Head of caudate nucleus (tissue), 42 donors: ENCODE data around the gene CABLES2.

Experiments
- DNase-seq, 42 donors: peaks; one replicate each; pipeline versions ENCODE4 v3.0.0 to v3.0.0-alpha.2; 2020 to 2021; ENCODE audit warnings: mixed read lengths in 7 of 42
- intact Hi-C: fragments of 100-400 bp; cut with DNase I; formaldehyde crosslinking; loops from one replicate; pipeline ENCODE4 v1.15.0; 2022

The CABLES2 gene

DNA sequence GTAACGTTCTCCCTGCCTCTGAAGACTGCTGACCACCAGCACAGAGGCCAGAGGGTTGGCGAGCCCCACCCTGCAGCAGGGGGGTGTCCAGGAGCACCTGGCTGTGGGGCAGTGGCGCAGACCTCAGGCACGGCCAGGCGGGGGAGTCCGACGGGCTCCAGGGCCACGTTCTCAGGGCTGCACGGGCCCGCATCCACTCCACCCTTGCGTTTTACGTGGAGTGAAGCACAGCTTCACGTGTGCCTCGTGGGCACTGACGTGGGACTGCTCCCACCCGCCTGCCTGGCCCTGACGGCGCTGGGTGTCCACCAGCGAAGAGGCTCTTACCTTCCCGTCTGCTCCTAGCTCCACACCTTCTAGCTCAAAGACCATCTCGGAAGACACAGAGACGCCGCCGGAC, 13.3 kb downstream of the CABLES2 start:
- no peak for DNase-seq
- intact Hi-C loops = no loop called here

DNA sequence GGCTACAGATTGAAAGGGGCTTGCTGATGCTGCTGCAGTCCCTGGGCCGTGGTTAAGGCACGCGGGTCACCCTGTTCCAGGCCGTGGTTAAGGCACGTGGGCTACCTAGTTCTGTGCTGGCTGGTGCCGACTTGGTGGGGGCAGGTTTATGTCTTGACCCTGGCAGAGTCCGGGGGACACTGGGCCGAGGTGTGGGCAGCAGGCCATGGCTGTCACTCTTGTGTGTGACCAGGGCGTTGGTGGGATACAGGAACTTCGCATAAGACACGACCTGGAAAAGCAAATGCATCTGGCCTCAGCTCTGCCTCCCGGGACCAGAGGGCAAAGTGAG, 13.8 kb downstream of the CABLES2 start:
- intact Hi-C loops = no loop called here
- no peak for DNase-seq

DNA sequence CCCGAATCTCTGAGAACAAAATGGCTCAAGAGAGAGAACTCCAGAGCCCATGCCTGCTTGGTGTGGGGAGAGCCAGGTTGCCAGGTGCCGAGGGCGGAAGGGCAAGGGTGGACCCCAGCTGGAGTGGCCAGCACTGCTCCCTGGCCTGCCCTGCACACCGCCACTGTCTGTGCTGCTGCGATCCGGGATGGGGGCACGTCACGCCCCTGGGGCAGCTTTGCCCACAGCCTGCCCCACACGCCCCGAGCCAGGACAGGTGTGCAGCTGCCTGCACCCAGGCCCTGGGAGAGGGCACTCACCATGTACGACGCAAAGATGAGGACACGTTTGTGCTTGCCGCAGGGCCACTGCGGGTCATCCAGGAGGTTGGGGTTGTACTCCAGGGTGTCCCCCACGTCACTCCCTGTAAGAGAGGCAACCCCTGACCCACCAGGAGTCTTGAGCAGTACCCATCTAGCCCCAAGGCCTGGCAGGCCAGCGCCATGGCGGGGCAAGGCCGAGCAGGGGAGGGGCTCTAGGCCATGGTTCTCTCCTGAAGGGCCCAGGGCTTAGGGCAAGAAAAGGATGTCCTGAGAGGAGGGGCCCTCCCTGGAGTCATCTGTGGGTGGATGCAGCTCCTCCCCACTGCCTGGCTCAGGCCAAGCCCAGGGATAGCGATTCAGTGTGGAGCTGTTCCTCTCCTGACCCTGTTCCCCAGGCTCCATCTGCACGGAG, 14.3 kb downstream of the CABLES2 start:
- intact Hi-C loops = no loop called here
- DNase-seq = no peak

DNA sequence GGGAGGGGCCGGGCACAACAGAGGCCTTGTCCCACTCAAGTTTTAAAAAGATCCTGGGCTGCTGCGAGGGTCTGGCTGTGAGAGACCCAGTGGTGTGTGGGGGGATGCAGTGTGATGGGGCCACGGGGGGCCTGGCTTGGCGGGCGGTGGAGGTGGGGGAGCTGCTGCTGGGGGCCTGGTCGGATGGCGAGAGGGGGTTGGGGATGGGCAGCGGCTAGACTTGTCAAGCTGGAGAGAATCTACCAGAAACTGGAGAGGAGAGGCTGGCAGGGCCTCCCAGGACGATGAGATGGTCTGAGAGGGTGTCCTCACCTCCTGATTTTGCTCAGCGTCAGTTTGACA, 15.0 kb downstream of the CABLES2 start:
- no peak for DNase-seq
- intact Hi-C loops = no loop called here

DNA sequence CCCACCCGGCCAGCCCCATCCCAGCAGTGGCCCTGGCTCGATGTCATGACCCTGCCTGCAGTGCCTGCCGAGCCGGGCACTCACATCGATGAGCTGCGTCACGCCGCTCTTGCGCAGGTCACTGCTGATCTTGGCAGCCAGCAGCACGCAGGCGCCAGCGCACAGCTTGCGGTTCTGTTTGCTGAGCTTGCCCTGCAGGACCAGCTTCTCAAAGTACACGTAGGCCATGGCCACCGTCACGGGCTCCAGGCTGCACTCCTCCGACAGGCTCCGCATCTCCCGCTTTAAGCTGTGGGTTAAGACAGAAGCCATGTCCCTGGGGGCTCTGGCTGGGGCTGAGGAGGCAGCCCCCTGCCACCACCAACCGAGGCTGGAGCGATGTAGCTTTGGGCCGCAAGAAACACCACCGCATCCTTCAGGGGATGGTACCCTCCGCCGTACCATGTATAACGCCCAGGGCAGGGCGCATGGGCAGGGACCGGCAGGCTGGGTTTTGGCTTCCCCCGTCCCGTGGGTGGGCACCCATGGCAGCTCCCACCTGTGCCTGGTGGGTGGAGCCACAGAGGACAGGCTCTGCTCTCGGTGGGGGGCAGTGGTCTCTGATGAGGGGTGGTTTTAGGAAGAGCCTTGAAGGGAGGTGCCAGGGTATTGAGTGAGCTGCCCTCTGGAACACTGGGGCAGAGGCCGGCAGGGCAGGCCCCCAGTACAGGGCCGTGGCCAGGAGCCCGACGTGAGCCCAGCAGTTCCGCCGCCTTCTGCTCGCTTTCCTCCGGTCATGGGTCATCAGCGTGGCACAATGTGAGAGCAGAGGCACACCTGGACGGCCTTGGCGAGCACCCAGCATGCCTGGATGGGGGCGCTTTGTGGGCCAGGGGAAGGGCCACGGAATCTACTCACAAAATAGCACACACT, 15.7 kb downstream of the CABLES2 start:
- DNase-seq = no peak
- intact Hi-C loops = no loop called here

DNA sequence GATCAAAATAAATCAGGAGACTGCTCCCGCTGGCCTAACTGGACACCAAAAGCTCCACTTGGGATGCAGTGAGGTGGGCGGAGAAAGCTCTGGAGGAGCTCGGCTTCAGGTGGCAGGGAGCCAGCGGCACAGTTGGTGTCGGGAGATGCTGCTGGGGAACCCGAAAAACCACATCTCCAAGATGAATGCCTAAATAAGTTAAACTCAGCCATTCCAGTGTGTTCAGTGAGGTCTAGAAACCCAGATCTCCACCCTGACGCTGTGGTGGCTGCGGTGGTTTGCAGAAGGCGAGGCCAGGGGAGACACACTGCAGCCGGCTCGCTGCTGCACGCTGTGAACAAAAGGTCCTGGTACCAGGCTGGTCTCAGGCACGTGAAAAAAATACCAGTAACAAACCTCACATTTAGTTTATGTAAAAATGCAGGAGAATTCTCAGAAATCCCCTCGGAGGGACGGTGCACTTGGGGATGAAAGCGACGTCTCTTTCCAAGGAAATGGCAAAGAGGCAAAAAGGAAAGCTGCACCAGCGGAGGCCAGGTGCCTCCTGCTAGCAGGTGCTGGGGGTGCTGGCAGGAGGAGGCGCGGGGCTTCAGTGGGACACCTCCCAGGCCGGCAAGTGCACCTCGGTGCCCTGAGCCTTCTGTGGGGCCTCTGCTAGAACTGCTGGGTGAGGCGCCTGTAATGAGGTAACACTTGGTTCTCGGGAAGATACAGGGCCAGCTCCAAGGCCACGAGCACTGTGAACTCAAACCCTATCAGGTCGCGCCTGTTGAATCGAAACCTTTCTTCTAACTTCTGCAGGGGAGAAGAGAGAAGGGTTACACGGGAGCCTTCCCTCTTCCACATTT, 16.5 kb downstream of the CABLES2 start:
- no peak for DNase-seq
- intact Hi-C loops = no loop called here

DNA sequence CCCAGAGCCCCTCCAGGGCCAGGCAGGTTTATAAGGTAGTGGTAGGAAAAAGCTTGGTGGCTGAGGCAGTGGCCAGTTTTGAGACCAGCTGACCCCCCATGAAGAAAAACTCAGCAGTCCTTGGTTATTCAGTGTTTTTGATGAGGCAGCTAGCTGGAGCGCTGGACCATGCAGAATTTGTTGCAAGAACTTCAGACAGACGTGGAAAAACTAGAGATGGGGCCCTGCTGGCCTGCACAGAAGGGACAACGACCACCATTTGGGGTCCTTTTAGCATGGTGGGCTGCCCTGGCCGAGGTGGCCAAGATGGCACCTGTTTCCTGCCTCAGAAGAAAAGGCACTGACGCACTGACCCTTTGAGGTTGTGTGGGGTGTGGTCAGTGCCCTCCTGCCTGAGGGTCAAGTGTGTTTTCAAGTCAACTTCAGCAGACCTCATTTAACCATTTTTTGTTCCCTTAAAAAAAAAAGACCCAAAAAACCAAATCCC, 17.4 kb downstream of the CABLES2 start:
- intact Hi-C loops = loop anchor here (10.0 kb wide), 2 partner anchors 205 to 325 kb away; partner anchors contain the start of genes MTG2 and TAF4
- DNase-seq = no peak

DNA sequence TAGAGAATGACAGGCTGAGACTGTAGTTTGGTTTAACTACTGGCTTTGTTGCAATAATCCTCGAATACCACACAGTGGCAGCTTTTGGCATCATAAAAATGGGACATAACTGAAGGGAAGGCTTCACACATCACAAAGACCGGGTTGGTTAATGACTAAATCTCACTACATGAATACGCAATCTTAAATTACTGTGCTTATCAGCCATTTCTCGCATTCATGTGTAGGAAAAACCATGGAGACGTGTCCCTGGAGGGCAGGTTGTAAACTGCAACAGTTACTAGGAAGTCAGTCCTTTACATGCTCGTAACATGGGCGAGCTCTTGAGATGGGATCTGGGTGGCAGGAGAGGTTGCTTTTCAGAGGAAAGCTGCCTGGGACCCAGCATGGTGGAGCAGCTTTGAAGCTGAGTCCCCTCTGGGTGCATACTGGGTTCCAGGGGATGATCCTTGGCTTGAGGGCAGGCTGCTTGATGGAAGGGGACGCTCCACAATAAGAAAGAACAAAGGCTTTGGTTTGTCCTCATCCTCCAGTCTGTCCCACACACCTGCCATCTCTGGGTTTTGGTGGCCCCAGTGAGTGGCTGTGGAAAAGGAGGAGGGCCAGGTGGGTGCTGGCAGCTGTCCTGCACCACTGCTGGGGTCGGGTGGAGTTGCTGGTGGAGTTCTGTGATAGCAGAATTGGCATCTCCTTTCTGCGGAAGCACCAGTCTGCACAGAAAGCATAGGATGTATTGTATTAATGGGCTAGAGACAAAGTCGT, 18.1 kb downstream of the CABLES2 start:
- DNase-seq = no peak
- intact Hi-C loops = loop anchor here (10.0 kb wide), 2 partner anchors 204 to 324 kb away; partner anchors contain the start of genes MTG2 and TAF4

DNA sequence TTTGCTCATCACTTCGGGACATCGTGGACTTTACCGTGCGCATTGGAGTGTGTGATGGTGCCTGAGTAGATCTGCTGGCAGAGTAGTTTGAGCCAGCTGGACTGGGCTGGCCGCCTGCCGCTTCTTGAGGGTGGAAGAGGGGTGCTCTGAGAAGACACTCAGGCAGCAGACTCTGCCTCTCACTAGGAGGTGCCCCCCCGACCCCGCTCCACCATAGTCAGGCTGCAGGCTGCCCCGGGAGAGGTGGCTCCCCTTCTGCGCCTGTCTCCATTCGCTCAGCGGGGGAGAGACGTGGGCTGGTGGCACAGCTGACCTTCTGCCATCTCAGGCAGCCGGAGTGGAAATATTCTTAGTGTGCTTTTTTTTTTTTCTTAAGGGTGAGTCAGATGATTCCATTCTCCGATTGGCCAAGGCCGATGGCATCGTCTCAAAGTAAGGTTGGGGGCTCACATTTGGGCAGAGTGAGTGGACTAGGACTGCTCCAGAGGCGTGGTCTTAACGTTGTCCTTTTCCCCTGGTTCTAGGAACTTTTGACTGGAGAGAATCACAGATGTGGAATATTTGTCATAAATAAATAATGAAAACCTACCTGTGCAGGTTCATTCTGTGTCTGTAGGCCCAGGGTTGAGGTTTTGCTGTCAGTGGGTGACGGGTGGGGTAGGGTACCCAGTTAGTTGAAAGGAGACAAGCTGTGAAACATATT, 19.0 kb downstream of the CABLES2 start:
- intact Hi-C loops = loop anchor here (2.0 to 10.0 kb wide), 3 partner anchors 85 to 323 kb away; partner anchors contain the start of genes ADRM1, MTG2 and TAF4
- no peak for DNase-seq

DNA sequence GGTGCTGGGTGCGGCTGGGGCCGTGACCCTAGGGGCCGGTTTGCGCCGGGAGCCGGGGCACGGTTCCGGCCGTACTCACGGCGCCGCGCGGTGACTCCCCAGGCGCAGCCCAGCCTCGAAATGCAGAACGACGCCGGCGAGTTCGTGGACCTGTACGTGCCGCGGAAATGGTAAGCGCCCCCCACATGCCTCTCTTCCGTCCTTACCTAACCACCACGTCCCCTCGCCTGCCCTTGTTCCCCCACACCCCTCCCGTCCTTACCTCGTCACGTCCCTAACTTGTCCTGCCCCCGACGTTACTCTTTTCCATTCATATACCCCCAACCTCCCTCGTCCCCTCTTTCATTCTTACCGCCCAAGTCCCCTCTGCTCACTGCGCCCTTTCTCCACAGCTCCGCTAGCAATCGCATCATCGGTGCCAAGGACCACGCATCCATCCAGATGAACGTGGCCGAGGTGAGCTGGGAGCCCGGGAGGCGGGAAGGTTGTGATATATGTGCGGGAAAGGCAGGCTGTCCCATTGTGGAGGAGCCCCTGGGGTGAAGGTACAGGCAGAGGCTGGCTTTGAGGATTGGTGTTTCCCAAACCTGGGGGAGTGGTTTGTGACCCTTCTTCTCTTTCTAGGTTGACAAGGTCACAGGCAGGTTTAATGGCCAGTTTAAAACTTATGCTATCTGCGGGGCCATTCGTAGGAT, 19.7 kb downstream of the CABLES2 start:
- DNase-seq = peak in 1 of 42 donors; percentile 27
- intact Hi-C loops = loop anchor here (2.0 to 10.0 kb wide), 3 partner anchors 85 to 323 kb away; partner anchors contain the start of genes ADRM1, MTG2 and TAF4

DNA sequence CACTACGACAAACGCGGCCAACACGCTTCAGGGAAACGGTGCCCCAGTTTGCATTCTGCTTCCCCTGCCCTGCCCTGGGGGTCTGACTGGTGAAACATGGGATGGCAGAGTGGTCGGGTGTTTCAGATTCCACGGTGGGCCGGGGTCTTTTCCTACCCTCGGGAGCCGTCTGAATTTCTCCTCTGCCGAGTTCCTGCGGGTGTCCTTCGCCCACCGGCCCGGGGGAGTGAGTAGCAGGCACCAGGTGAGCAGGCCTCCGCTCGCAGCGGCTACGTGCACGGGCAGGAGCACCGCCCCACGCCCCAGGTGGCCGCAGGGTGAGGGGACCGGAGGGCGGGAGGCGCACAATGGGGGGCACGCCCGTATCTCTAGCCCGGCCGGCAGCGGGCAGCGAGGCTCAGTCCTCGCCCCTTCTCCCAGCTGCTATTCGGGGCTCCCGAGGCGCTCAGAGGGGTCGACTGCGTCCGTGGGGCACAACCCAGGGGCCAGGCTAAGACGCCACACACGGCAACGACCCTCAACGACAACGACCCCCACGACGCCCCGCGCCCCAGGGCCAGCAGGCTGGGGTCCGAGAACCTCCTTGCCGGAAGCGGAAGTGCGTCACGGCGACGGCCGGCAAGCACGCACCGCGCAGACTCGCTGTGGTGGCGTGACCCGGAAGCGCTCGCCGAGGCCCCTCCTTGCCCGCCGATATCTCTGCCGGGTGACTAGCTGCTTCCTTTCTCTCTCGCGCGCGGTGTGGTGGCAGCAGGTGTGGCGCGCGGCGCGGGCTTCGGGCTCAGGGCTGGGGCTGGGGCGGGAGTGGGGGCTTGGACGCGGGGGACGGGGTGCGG, 20.5 kb downstream of the CABLES2 start, which contains the start of gene RPS21:
RPS21 (plus strand) TSS at position 721 of the 836 bp plus-strand sequence. CDS start 236 bp downstream, outside the sequence.
- DNase-seq = peak; percentile 79 to 96 (median 92)
- intact Hi-C loops = loop anchor here (2.0 to 10.0 kb wide), 3 partner anchors 84 to 322 kb away; partner anchors contain the start of genes ADRM1, MTG2 and TAF4

DNA sequence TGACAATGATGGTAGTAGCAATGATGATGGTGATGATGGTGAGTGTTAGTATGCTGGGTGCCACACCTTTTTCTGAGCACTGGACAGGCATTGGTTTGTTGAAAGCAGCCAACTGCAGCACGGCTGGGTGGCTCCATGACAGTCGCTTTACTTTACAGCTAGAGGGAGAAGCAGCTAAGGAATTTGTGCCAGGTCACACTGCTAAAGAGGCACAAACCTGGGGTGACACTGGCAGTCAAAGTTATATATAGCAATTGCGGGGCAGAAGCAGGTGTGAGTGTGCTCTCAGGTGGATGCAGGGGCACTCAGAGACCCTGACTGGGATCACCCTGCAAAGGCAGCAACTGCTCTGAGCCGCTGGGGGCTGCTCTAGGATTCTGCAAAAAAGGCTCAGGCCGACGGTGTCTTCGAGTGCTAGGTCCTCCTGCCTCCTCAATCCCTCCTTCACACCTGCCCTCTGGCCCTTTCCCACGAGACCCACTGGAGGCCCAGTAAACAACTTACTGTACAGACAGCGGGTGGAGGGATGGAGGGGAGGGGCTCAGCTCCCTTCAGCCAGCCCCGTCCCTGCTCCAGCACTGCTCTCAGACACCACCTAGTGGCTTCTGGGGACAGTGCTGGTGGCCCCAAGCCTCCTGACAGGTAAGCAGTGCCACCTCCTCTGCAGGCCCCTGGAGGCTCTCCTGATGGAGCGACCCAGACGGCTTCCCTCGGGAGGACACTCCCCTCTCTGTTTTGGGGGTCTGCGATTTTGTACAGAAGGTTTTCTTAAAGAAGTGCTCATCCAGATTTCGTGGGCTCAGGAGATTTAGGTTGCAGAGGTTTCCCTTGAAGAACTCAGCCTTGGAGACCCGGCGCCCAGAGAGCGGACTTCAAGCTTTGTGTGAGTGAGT, 24.5 kb downstream of the CABLES2 start:
- intact Hi-C loops = loop anchor here (10.0 kb wide), 2 partner anchors 198 to 318 kb away; partner anchors contain the start of genes MTG2 and TAF4
- peak; percentile 61 to 89 (median 78) for DNase-seq

DNA sequence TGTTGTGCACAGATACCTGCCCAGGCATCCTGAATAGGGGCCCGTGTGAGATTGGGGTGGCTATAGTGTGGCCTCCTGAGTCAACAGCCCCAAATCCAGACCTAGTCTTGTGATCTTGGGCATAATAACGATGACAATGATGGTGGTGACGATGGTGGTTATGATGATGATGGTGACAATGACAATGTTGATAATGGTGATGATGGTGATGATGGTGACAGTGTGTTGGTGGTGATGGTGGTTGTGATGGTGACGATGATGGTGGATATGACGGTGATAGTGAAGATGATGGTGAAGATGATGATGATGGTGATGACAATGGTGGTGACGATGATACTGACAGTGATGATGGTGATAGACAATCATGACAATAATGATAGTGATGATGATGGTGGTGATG, 25.2 kb downstream of the CABLES2 start:
- no peak for DNase-seq
- intact Hi-C loops = loop anchor here (10.0 kb wide), 2 partner anchors 197 to 317 kb away; partner anchors contain the start of genes MTG2 and TAF4

DNA sequence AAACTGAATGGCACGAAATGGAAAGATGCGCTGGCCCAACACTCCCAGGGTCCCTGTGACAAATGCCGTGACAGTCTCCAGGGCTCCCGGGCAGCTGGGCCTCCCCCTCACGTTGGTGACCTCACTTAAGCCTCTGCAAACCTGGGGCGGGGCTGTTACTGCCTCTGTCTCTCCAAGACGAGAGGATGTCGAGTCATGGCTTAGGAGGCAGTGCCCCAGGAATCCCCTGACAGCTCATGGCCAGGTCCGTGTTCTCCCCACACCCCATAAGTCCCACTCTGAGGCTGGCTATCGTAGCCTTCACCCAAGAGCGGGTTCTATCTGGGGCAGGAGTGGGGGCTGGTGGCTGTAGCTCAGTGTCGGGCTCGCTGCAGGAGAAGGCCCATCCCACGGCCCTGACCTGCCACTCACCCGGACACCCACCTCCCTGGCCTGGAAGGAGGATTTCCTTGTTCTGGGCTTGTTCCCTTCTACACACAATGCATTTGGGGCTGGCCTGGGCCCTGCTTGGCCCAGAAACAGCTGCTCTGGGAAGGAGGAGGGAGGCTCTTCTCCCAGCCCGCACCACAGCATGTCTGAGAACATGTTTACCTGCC, 25.8 kb downstream of the CABLES2 start:
- intact Hi-C loops = loop anchor here (10.0 kb wide), 2 partner anchors 196 to 316 kb away; partner anchors contain the start of genes MTG2 and TAF4
- no peak for DNase-seq
